ENCODE results near the gene VPS39.

DNA sequence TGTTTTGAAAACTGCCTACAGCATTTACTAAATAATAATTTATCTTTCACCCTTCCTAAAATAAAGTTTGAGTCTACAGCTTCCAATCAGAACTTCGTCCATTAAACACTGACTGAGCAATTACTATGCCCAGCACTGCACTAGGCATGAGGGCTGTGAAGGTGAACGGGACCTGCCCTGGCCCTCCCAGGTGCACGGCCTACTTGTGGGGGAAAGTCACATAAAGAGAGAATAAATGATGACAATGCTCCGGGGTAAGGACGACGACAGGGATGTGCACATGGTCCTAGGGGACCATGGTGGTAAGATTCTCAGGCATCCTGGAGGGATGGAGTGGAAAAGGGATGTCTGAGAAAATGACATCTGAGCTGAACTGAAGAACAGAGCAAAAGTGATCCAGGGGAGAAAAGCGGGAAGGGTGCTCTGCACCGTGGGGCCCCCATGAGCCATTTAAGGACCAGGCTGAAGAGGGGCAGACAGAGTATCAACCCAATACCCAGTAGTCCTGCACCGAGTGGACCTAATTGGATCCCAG, 63.2 kb downstream of the VPS39 start:
- TF ChIP-seq EGR1 (IDR thresholded peaks at IDR 0.05; ENCODE audit: borderline replicate concordance, low read depth, low read length) (no peak), POU5F1 (IDR thresholded peaks at IDR 0.05; ENCODE audit: low read depth, low read length) (no peak), POLR2A (IDR thresholded peaks at IDR 0.05; ENCODE audit: control extremely low read depth in 1 of 2, low read depth in 2 of 2, low read length in 2 of 2) (no peak), EZH2 (IDR thresholded peaks at IDR 0.05; ENCODE audit: low read depth, low read length, severe bottlenecking) (no peak)
